BLaER1 treated with 17β-estradiol and CSF1 and Interleukin-3, amounts not matched to agents 10 nM and 100 nM (cell line): ENCODE measurements around the gene RND2.

ENCODE experiments used
- H3K27ac ChIP-seq, 11 experiments: shearing (Covaris generic); formaldehyde crosslinking; 2 replicates each; pipeline ENCODE4 v1.8.1; 2022
- H3K27me3 ChIP-seq, 11 experiments: shearing (Covaris generic); formaldehyde crosslinking; 2 replicates each; pipeline ENCODE4 v1.8.1; 2022
- H3K36me3 ChIP-seq, 11 experiments: shearing (Covaris generic); formaldehyde crosslinking; 2 replicates each; pipeline ENCODE4 v1.8.1; 2022
- H3K4me1 ChIP-seq, 10 experiments: shearing (Covaris generic); formaldehyde crosslinking; 2 replicates each; pipeline ENCODE4 v1.8.1; 2022
- H3K4me2 ChIP-seq, 11 experiments: shearing (Covaris generic); formaldehyde crosslinking; 2 replicates each; pipeline ENCODE4 v1.8.1; 2022
- H3K4me3 ChIP-seq, 10 experiments: shearing (Covaris generic); formaldehyde crosslinking; 2 replicates each; pipeline ENCODE4 v1.8.1; 2022
- H3K9ac ChIP-seq, 11 experiments: shearing (Covaris generic); formaldehyde crosslinking; 2 replicates each; pipeline ENCODE4 v1.8.1; 2022
- H3K9me3 ChIP-seq, 11 experiments: shearing (Covaris generic); formaldehyde crosslinking; replicated peaks in 1 of 11; 2 replicates each; pipeline ENCODE4 v1.8.1; 2022
- H4K20me1 ChIP-seq, 11 experiments: shearing (Covaris generic); formaldehyde crosslinking; 2 replicates each; pipeline ENCODE4 v1.8.1; 2022
- Cebpa-rat ChIP-seq, 11 experiments: shearing (Covaris generic); IDR thresholded peaks; 2 replicates each; pipeline ENCODE4 v1.8.1; 2022

The RND2 gene

DNA sequence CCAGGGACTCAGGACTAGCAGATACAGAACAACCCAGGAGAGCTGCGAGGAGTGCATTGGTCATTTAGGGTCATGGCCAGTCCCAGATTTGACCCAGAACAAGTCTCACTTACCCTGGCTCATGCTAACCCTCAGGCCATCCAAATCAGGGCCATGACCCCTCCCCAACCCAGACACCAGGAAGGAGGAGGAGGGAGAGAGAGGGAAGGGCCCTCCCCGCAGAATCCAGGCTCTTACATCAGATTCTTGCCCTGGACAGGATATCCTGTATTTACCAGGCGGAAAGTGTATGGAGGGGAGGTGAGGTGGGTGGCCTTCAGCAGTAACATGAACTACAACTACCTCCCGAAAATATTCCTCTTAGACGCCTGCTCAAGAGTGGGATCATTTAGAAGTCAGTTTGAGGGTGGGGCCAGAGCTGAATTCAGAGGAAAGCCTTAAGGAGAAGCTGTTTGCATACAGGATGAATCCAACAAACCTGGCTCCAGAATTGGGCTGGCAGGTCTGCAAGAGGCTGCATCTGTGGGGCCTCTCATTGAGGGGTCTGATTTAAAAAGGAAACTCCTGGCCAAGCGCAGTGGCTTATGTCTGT lies 4.9 kb upstream of the RND2 start:
- Histone ChIP-seq H3K4me1 (peaks cover 42 to 70% (median 64%) of the 10 kb centered on the region in 10 experiments), H3K4me3 (peak overlapping the region in 8 of 10 experiments; percentile 8 to 100 (median 92); a peak in 13 of 20 replicates), H3K27me3 (peaks cover 0 to 5% (median 0%) of the 10 kb centered on the region in 11 experiments; a peak in 7 of 22 replicates), H3K36me3 (peaks cover 12 to 53% (median 25%) of the 10 kb centered on the region in 11 experiments; a peak in 18 of 22 replicates), H3K9ac (peak overlapping the region; percentile 23 to 91 (median 82); a peak in 21 of 22 replicates), H4K20me1 (peaks cover 0 to 54% (median 4%) of the 10 kb centered on the region in 11 experiments; a peak in 8 of 22 replicates), H3K27ac (peak overlapping the region; percentile 39 to 83 (median 66); a peak in 21 of 22 replicates), H3K9me3 (no peaks in the 10 kb centered on the region), H3K4me2 (peak overlapping the region; percentile 92 to 100 (median 99))
- TF ChIP-seq Cebpa-rat (IDR thresholded peaks at IDR 0.05), result no peak

DNA sequence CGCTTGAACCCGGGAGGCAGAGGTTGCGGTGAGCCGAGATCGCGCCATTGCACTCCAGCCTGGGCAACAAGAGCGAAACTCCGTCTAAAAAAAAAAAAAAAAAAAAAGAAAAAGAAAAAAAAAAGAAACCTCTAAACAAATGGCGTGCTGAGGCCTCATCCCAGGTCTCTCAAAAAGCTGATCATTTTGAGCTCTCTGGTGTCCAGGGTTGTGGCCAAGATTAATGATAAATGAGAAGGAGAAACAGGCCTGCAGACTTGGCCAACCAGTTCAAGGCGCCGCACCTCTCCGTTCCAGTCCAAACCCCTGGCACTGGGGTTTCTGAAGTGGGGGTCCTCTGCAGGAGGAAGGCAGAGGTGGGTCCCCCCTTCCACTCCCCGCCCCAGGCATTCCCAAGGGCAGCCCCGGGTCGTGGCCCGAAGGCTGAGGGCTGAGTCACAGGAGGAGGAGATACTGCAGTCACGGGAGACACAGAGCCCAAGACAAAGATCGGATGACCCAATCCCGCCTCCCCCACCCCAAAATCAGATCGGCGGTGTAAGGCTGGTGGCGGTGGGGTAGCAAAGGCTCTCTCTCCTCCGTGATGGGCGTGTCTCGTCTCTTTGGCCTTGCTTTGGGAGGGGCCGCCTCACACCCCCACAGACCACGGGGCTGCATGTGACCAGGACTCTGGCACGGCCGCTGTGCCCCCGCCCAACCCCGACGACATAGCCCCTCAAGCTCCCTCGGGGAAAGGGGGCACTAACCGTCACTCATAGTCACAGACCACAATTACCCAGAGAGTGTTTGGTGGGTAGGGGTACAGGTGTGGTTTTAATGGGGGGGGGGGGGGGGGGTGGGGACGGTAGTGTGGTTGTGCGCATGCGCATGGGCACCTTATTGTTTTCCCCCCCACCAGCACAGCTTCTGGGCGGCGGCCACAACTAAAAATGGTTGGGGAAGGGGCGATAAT lies 4.0 kb upstream of the RND2 start:
- peak overlapping the region; percentile 65 to 86 (median 72) for H3K27ac ChIP-seq
- peaks cover 0 to 14% (median 4%) of the 10 kb centered on the region in 11 experiments; a peak in 9 of 22 replicates for H3K27me3 ChIP-seq
- no peaks in the 10 kb centered on the region for H3K9me3 ChIP-seq
- peaks cover 5 to 43% (median 16%) of the 10 kb centered on the region in 11 experiments; a peak in 18 of 22 replicates for H3K36me3 ChIP-seq
- H3K4me1 ChIP-seq, result peaks cover 51 to 70% (median 62%) of the 10 kb centered on the region in 10 experiments
- no peak for TF ChIP-seq Cebpa-rat (IDR thresholded peaks at IDR 0.05)
- peak overlapping the region; percentile 77 to 91 (median 84) for H3K9ac ChIP-seq
- peak overlapping the region; percentile 92 to 100 (median 99) for H3K4me2 ChIP-seq
- peak overlapping the region; percentile 78 to 100 (median 92) for H3K4me3 ChIP-seq
- peaks cover 0 to 45% (median 4%) of the 10 kb centered on the region in 11 experiments; a peak in 9 of 22 replicates for H4K20me1 ChIP-seq

DNA sequence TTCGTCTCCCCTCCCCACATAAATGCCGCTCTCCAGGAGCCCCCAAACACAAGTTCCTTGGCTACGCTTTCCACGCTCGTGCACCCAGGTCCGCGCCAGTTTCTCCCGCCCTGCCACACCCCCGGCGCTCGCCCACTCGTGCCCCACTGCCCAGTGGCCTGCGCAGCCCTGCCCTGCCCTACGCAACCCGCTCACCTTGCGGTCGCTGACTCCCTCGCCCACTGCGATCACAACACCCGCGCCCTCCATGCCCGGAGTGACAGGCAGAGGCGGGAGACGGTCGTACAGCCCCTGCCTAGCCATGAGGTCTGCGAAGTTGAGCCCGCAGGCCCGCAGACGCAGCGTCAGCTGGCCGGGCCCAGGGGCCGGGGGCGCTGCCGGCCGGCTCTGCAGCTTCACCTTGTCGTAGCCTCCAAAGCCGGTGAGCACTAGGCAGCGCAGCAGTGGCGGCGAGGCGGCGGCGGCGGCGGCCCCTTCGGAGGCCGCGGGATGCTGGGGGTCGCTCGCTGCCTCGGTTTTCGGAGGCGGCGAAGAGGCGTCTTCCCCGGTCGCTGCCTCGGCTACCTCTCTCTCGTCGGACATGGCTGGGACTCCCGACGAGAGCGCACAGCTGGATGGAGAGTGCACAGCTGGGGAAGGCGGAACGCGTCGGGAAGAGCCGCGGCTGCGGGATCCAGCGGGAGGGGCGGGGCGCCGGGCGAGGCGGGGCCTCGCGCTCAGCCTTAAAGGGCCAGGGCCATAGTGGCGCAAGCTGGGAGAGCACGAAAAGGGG lies 3.1 kb upstream of the RND2 start, which contains the start of gene VAT1:
TSS of gene VAT1 (minus strand) at position 645 of the 772 bp plus-strand sequence. CDS start at position 582, 63 bp downstream.
- H3K9me3 ChIP-seq, result no peaks in the 10 kb centered on the region
- TF ChIP-seq Cebpa-rat (IDR thresholded peaks at IDR 0.05), result no peak
- peaks cover 0 to 20% (median 5%) of the 10 kb centered on the region in 11 experiments; a peak in 9 of 22 replicates for H3K27me3 ChIP-seq
- peaks cover 0 to 35% (median 8%) of the 10 kb centered on the region in 11 experiments; a peak in 12 of 22 replicates for H3K36me3 ChIP-seq
- H3K4me3 ChIP-seq, result peak within 1 kb of the TSS; percentile 78 to 100 (median 92)
- peak within 1 kb of the TSS; percentile 77 to 91 (median 84) for H3K9ac ChIP-seq
- peaks cover 44 to 79% (median 65%) of the 10 kb centered on the region in 10 experiments for H3K4me1 ChIP-seq
- H3K27ac ChIP-seq, result peak within 1 kb of the TSS; percentile 65 to 86 (median 72)
- peak within 1 kb of the TSS; percentile 92 to 100 (median 99) for H3K4me2 ChIP-seq
- H4K20me1 ChIP-seq, result peaks cover 0 to 36% (median 4%) of the 10 kb centered on the region in 11 experiments; a peak in 9 of 22 replicates

DNA sequence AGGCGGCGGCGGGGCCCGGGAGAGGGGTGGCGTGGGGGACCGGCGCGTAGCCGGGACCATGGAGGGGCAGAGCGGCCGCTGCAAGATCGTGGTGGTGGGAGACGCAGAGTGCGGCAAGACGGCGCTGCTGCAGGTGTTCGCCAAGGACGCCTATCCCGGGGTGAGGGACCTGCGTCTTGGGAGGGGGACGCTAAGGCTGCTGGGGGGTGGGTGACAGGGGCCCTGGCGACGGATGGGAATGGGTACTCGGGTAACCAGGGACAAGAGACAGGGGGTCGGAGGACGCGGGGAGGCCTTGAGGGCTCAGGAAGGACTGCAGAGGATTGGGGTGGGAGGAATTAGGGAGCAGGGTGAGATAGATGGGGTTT lies 243 bp downstream of the RND2 start:
- Histone ChIP-seq H4K20me1 (peaks cover 0 to 3% (median 0%) of the 10 kb centered on the region in 11 experiments; a peak in 4 of 22 replicates), H3K4me3 (peak overlapping the region in 6 of 10 experiments; percentile 24 to 77 (median 58); a peak in 8 of 20 replicates), H3K9me3 (no peaks in the 10 kb centered on the region), H3K36me3 (0 out of 22 replicates have a peak, but pooled peaks cover 0 to 2% (median 0%) of the 10 kb centered on the region in 11 experiments), H3K27me3 (peaks cover 0 to 20% (median 5%) of the 10 kb centered on the region in 11 experiments; a peak in 9 of 22 replicates), H3K9ac (peak overlapping the region in 3 of 11 experiments; percentile 11 to 53 (median 32); a peak in 3 of 22 replicates), H3K27ac (no peak overlapping the region), H3K4me1 (peaks cover 19 to 56% (median 44%) of the 10 kb centered on the region in 10 experiments), H3K4me2 (peak overlapping the region in 9 of 11 experiments; percentile 39 to 99 (median 85); a peak in 16 of 22 replicates)
- TF ChIP-seq Cebpa-rat (IDR thresholded peaks at IDR 0.05), result no peak

DNA sequence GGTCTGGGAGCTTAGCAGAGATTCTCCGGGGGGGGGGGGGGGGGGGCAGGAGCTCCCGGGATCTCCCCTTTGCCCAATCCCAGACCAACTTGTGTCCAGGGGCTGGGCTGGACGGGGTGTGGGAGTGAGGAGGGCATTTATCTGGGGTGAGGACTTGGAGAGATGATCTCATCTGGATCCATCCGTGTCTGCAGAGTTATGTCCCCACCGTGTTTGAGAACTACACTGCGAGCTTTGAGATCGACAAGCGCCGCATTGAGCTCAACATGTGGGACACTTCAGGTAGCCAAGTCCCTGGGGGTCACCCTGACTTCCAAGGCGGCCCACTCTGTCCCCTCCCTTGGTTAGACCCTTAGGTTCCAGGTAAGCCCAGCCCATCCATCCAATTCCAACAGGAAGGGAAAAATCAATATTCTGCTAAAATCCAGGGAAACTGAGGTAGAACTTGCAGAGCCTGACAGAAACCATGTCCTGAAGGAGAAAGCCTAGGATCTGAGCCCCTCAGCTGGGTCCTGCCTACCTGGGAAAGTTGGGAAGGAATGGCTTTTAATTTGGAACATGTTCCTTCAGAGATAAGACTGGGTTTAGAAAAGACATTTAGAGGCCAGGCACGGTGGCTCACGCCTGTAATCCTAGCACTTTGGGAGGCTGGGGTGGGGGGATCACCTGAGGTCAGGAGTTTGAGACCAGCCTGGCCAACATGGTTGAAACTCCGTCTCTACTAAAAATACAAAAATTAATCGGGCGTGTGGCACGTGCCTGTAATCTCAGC lies 921 bp downstream of the RND2 start:
- no peak for TF ChIP-seq Cebpa-rat (IDR thresholded peaks at IDR 0.05)

DNA sequence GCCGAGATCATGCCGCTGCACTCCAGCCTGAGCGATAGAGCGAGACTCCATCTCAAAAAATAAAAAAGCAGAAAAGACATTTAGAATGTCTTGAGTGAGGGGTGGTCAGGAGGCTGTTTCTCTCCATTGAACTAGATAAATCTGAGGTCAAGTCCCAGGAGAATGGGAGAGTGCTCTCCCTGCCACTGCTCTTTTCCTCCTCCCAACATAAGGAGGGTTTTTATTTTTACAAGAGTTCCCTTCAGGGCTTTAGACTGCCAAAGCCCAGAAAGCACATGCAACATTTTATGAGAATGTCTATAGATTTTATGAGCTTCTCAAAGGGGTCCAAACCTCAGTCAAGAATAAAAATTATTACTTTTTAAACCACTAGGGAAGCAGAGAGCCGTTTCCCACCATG lies 1.6 kb downstream of the RND2 start:
- H3K27ac ChIP-seq, result no peak overlapping the region
- H3K4me1 ChIP-seq, result peaks cover 16 to 46% (median 34%) of the 10 kb centered on the region in 10 experiments
- no peak overlapping the region for H3K4me3 ChIP-seq
- no peaks in the 10 kb centered on the region for H3K36me3 ChIP-seq
- no peak overlapping the region; a peak in 1 of 22 replicates for H3K9ac ChIP-seq
- no peaks in the 10 kb centered on the region; a peak in 1 of 22 replicates for H4K20me1 ChIP-seq
- no peaks in the 10 kb centered on the region for H3K9me3 ChIP-seq
- TF ChIP-seq Cebpa-rat (IDR thresholded peaks at IDR 0.05), result no peak
- peaks cover 0 to 20% (median 5%) of the 10 kb centered on the region in 11 experiments; a peak in 9 of 22 replicates for H3K27me3 ChIP-seq
- H3K4me2 ChIP-seq, result peak overlapping the region in 9 of 11 experiments; percentile 9 to 99 (median 85); a peak in 15 of 22 replicates

More for the DNA sequence above, 921 bp downstream of the RND2 start:
- Histone ChIP-seq H3K27ac (no peak overlapping the region), H3K27me3 (peaks cover 0 to 20% (median 5%) of the 10 kb centered on the region in 11 experiments; a peak in 9 of 22 replicates), H3K9me3 (no peaks in the 10 kb centered on the region), H3K9ac (peak overlapping the region in 1 of 11 experiments; percentile 32; a peak in 1 of 22 replicates), H4K20me1 (peaks cover 0 to 1% (median 0%) of the 10 kb centered on the region in 11 experiments; a peak in 2 of 22 replicates), H3K4me1 (peaks cover 16 to 49% (median 37%) of the 10 kb centered on the region in 10 experiments), H3K4me3 (no peak overlapping the region), H3K4me2 (peak overlapping the region; percentile 0 to 99 (median 74); a peak in 17 of 22 replicates), H3K36me3 (no peaks in the 10 kb centered on the region)
